HL-60/S4 (cell line): ENCODE results near the gene BTRC.

ENCODE experiments used
- in situ Hi-C: fragments of 300-500 bp; cut with MboI; formaldehyde crosslinking; loops from 2 replicates; pipeline ENCODE4 v1.14.3; 2022; ENCODE audit warnings: low sequenced_read_pairs

BTRC gene

DNA sequence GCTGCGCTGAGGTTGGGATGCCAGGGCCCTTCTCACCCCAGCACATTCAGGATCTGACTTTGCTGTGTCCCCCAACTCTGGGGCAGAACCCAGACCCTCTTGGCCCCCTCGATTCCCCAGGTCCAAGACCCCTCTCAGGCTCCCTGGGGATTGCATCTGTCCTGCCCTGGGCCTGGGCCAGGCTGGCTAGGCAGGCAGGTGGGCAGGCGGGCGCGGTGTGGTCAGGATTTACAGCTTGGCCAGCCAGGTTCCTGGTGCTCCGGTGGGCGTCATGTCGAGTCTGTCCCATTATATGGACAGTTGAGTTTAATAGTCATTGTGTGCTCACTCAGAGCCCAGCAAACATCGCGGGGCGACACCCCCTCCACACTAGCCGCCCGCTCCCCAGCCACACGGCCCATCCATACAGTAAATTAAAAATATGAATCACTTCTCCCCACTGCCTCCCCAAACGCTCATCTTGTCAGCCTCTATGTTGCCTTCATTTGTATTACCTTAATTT lies 210.6 kb downstream of the BTRC start:
- in situ Hi-C loops = loop anchor here (25.0 kb wide), 1 partner anchor 352 kb away; no protein-coding TSS in a partner anchor

DNA sequence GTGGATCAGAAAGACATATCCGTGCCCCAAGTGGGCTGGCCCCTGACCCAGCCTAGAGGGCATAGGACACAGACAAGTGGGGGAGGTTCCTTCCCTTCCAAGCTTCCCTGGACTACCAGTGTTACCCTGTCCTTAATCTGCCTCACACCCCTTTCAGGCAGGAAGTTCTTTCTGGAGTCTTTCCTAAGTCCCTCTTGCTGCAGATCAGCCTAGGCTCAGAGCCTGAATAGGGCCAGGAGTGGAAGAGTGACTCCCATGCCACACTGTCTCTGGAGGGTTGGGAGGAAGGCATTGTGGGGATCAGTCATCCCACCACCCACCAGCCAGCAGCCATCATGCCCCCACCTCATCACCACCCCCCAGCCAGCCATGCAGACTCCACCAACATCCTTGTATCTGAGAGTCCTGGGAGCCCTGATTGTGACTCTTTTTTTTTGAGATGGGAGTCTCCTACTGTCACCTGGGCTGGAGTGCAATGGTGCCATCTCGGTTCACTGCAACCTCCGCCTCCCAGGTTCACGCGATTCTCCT lies 211.5 kb downstream of the BTRC start:
- in situ Hi-C loops = loop anchor here (25.0 kb wide), 1 partner anchor 353 kb away; no protein-coding TSS in a partner anchor

- in situ Hi-C loops = loop anchor here (25.0 kb wide), 1 partner anchor 354 kb away; no protein-coding TSS in a partner anchor
Measured at GRCh38 chr10:101565936-101566332, 212.0 kb downstream of the BTRC start.

DNA sequence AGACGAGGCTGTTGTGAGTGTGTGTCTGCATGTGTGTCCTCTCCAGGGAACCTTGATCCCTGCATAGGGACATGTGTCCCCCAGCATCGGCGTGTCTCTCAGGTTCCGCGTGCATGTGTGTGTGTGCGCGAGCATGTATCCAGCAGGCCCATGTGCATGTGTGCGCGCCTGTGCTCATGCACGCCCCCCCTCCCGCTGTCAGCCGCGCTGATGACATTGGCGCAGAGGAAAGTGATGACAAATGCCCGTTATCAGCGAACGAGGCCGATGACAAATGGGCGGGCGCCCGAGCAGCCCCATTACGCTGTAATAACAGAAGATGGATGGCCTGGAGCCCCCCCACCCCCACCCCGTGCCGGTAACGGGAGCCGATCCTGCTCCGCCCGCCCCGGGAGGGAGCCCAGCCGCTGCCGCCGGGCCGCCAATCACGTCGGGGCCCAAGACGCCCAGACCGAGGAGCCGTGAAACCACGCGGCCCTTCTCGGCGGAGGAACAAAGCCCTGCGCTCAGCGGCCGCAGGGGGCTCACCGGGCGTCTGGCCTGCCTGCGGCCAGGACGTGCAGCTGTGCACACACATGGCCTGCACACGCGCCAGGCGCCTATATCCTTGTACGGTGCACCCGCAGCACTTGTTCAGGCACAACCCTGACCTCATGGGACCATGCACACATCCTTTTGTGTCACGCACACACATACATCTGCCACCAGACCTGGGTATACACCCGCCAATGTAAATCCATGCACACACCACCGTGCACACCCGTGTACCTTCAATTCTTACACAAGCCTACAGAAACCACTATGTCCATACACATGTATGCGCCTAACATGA lies 212.6 kb downstream of the BTRC start:
- in situ Hi-C loops = loop anchor here (25.0 kb wide), 1 partner anchor 354 kb away; no protein-coding TSS in a partner anchor

DNA sequence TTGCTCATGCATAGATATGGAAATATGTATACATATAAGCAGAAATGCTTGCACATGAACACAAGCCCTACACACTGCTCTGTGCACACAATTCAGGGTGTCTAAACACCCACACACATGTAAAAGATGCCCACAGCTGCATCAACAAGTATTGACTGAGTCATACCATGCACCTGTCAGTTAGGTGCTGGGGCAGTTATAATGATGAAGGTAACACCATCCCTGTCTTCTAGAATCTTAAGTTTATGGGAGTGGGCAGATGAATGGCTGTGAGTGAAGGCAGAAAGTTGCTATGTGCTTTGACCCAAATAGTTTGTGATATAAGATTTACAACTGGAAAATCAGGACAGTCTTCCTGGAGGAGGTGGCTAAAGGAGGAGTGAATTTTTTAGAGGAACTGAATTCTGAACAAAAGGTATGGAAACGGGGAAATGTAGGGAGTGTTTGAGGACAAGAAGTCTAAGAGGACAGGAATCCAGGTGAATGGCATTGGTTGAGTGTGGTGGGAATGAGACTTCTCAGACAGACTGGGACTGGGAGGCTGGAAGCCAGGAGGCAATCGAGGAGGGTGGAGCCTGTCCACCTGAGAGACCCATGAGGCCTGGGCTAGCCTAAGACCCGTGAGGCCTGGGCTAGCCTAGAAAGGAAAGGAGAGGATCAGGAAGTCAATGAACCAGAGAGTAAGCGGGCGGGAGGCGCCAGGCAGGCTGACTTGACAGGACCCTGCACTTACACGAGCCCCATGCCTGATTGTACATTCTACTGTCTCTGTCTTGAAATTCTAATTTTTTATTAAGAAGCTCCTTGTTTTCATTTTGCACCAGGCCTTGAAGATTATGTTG lies 213.4 kb downstream of the BTRC start:
- in situ Hi-C loops = loop anchor here (25.0 kb wide), 1 partner anchor 355 kb away; no protein-coding TSS in a partner anchor

GRCh38 chr10:101568054-101568745 lies 214.2 kb downstream of the BTRC start:
- in situ Hi-C loops = loop anchor here (25.0 kb wide), 1 partner anchor 356 kb away; no protein-coding TSS in a partner anchor

DNA sequence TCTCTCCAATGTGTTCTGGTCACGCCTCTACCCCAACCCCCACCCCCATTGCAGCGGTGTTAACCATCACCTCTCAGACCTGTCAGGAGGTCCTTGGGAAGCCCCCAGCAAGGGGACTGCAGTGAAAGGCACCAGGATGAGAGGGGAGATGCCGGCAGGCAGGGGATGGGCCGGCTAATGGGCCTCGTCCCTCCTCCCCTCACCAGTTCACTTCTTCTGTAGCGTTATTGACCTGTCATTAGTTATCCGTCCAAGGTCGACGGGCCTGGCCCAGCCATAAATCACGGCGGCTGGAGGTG lies 215.3 kb downstream of the BTRC start:
- in situ Hi-C loops = loop anchor here (25.0 kb wide), 1 partner anchor 357 kb away; no protein-coding TSS in a partner anchor

DNA sequence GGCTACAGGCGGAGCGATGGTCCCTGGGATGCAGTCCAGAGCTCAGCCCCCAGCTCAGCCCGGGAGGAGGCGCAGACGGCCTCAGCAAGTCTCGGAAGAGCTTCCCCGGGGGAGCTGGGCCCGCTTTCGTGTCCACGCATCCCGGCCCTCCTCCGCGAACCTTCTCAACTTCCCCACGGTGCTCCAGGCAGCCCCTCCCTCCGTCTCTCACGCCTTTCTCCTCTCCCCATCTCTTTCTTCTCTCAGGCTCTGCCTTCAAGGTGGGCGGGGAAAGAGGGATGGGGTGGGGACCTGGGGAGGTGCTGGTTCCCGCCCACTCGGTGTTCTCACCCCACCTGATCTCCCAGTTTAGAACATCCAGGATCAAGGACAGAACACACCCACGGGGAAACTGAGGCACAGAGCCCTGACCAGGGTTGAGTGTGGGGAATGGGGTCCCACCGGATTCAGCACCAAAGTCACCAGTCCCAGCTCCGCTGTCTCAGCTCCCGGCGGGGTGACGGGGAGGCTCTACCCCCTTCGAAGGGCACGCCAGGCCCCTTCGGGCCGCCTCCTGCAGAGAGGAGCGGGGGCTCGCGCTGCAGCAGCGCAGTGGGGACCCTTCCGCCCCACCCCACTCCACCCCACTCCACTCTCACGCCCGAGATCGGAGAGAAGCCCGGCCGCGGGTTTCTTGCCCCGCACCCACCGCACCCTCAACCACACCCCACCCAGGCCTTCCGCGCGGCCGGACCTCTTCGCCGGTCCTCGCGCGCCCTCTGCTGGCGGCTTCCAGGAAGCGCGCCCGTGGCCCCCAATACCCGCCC lies 215.9 kb downstream of the BTRC start:
- in situ Hi-C loops = loop anchor here (25.0 kb wide), 1 partner anchor 358 kb away; no protein-coding TSS in a partner anchor

DNA sequence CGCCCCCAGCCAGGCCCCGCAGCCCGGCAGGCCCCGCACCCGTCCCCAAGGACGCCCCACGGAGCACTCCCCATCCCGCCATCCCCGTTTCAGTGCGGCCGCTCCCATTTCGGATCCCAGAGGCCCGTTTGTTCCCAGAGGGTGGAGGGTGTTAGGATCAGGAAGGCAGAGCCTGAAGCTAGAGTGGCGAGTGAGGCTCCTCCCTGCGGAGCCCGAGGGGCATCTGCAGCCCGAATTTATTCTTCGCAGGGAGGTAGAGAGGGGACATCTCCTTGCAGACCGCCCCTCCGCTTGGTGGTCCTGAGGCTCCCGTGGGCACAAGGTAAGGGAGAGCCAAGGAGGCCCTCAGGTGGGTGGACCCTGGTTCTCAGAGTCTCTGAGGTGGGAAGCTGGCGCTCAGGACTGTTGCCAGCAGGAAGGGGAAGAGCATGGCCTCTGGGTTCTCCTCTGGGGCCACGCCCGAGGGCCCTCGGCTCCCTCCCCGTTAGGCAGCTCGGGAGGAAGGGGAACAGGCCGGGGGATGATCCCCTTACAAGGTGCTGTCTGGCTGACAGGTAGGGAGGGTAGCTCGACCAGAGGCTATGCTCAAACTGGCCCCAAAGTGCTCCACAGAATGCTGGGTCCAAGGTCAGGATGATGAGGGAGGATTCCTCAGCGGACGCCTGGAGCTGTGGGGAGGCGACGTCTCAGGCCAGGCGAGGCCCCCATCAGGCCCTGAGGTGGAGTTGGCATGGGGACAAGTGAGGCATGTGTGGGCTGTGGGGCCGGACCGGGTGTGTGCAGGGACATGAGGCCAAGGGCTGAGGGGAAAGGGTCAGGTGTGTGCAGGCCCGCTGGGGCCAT lies 216.7 kb downstream of the BTRC start:
- in situ Hi-C loops = loop anchor here (25.0 kb wide), 1 partner anchor 358 kb away; no protein-coding TSS in a partner anchor

GRCh38 chr10:101571271-101571925 lies 217.4 kb downstream of the BTRC start:
- in situ Hi-C loops = loop anchor here (25.0 kb wide), 1 partner anchor 359 kb away; no protein-coding TSS in a partner anchor

GRCh38 chr10:101572126-101572525 lies 218.2 kb downstream of the BTRC start:
- in situ Hi-C loops = loop anchor here (25.0 kb wide), 1 partner anchor 360 kb away; no protein-coding TSS in a partner anchor

DNA sequence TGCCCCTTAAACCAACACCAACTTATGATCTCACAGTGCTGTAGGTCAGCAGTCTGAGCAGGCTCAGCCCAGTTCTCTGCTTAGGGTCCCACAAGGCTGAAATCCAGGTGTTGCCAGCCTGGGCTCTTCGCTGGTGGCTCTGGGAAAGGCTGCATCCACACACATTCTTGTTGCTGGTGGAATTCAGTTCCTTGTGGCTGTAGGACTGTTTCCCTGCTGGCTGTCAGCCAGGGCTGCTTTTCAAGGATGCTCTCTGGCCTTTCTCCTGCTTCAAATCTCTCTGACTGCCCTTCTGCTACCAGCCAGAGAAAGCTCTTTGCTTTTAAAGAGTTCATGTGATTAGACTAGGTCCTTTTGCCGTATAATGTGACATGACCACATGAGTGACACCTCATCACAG lies 218.8 kb downstream of the BTRC start:
- in situ Hi-C loops = loop anchor here (25.0 kb wide), 1 partner anchor 360 kb away; no protein-coding TSS in a partner anchor

GRCh38 chr10:101573885-101574753 lies 220.2 kb downstream of the BTRC start:
- in situ Hi-C loops = loop anchor here (25.0 kb wide), 1 partner anchor 362 kb away; no protein-coding TSS in a partner anchor

- in situ Hi-C loops = no loop called here
Measured at GRCh38 chr10:101575091-101575490, 221.1 kb downstream of the BTRC start.

DNA sequence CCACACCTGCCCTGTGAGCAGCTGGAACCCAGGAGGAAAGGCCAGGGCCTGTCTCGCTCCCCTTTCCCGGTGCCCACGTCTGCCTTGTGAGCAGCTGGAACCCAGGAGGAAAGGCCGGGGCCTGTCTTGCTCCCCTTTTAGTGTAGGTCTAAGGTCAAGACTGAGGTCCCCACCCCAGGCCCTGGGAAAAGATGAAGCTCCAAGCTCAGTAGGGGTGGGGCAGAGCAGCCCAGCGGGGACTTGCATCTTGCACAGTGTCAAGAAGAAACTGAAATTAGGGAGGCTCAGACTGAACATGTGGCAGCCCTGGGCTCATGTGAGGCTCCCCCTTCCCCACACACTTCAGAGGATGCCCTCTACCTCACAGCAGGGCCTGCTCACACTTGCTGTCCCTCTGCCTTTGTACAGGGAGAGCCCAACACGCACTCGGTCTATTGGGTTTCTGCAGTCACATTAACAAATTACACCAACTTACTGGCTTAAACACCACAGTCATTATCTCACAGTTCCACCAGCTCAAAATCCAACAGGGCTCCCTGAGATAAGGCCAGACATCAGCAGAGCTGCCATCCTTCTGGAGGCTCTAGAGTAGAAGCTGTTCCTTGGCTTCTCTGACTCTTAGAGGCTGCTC lies 221.7 kb downstream of the BTRC start:
- in situ Hi-C loops = no loop called here

DNA sequence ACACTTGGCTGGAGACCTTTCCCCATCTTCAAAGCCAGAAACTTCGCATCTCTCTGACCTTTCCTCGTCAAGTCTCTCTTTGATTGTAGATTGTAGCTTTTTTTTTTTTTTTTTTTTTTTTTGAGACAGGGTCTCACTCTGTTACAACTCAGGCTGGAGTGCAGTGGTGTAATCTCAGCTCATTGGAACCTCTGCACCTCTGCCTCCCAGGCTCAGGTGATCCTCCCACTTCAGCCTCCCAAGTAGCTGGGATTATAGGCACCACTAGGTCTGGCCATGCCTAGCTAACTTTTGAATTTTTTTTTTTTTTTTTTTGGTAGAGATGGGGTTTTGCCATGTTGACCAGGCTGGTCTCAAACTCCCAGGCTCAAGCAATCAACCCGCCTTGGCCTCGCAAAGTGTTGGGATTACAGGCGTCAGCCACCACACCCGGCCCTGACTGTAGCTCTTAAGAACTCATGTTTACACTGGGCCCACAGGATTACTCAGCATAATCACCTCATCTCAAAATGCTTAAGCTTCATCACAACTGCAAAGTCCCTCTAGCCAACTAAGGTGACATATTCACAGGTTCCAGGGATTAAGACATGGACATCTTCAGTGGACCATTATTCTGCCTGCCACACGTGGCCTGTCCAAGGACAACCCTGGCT lies 222.4 kb downstream of the BTRC start:
- in situ Hi-C loops = no loop called here
